ENCODE data around the gene MAP3K5. TPM values are rescaled to one million over a fixed set of nuclear protein-coding genes. Genes with fewer than 3 reads are reported as not detected.

Gene MAP3K5
- total and polyA plus RNA-seq, 2 donors (not counting 3 experiments of a cell fraction or from before 2014, with no cell fraction given) = 1.5 to 7.0 TPM

GRCh38 chr6:136604328-136604825, 187.9 kb downstream of the MAP3K5 start:
- POLR2A ChIA-PET = no interaction called here
- Histone ChIP-seq H3K4me2 (ENCODE audit: insufficient read depth, low read length) (no peak overlapping the region), H3K4me1 (ENCODE audit: control insufficient read depth, extremely low read depth, insufficient read depth, low read length) (peaks cover 26% of the 10 kb centered on the region), H3K27me3 (ENCODE audit: control insufficient read depth in 2 of 2, insufficient read depth in 2 of 2, low read length in 2 of 2) (no peaks in the 10 kb centered on the region), H3K4me3 (replicated peaks in 1 of 3; ENCODE audit: insufficient read depth in 1 of 3, low read depth in 1 of 3, low read length in 3 of 3) (no peak overlapping the region), H3K27ac (ENCODE audit: insufficient read depth, low read depth, low read length) (no peak overlapping the region), H3K36me3 (ENCODE audit: control insufficient read depth in 2 of 2, extremely low read depth in 1 of 2, insufficient read depth in 2 of 2, low read length in 2 of 2) (no peaks in the 10 kb centered on the region), H3K79me2 (ENCODE audit: control insufficient read depth, insufficient read depth, low read length) (no peaks in the 10 kb centered on the region), H3K9me3 (replicated peaks; ENCODE audit: control insufficient read depth, insufficient read depth, low read length) (no peaks in the 10 kb centered on the region), H4K20me1 (replicated peaks; ENCODE audit: control insufficient read depth, extremely low read depth, insufficient read depth, low read length) (no peaks in the 10 kb centered on the region), H3K9ac (replicated peaks; ENCODE audit: extremely low read depth, insufficient read depth, low read length) (no peak overlapping the region), H3K9me1 (replicated peaks; ENCODE audit: control insufficient read depth, extremely low read depth, insufficient read depth, low read length) (no peaks in the 10 kb centered on the region), H2AFZ (ENCODE audit: low read depth, low read length) (no peak overlapping the region)
- no peak for FAIRE-seq
- CTCF ChIA-PET = interaction anchor here (1.2 to 1.3 kb wide), 2 partner anchors 10 to 40 kb away, joined by 3 to 4 read pairs; no protein-coding TSS in a partner anchor
- no TSS peak for BruUV-seq (replicated peaks)
- intact Hi-C loops (cut with micrococcal nuclease) (no loop called here), dilution Hi-C loops (cut with MboI; ENCODE audit: extremely low pct_ligation_motif_present, low sequenced_read_pairs) (no loop called here)
- TF ChIP-seq EZH2 (IDR thresholded peaks at IDR 0.05; ENCODE audit: borderline replicate concordance, low read depth, low read length, severe bottlenecking) = no peak
- TF ChIP-seq POLR2AphosphoS5 (IDR thresholded peaks at IDR 0.05; ENCODE audit: insufficient read depth, low read depth, low read length) = no peak
- TF ChIP-seq, protein P1, sequence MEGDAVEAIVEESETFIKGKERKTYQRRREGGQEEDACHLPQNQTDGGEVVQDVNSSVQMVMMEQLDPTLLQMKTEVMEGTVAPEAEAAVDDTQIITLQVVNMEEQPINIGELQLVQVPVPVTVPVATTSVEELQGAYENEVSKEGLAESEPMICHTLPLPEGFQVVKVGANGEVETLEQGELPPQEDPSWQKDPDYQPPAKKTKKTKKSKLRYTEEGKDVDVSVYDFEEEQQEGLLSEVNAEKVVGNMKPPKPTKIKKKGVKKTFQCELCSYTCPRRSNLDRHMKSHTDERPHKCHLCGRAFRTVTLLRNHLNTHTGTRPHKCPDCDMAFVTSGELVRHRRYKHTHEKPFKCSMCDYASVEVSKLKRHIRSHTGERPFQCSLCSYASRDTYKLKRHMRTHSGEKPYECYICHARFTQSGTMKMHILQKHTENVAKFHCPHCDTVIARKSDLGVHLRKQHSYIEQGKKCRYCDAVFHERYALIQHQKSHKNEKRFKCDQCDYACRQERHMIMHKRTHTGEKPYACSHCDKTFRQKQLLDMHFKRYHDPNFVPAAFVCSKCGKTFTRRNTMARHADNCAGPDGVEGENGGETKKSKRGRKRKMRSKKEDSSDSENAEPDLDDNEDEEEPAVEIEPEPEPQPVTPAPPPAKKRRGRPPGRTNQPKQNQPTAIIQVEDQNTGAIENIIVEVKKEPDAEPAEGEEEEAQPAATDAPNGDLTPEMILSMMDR (IDR thresholded peaks at IDR 0.05; ENCODE audit: extremely low read depth in 1 of 2, insufficient read depth in 1 of 2, low read depth in 1 of 2, low read length in 2 of 2) = no peak
- TF ChIP-seq POLR2A (IDR thresholded peaks at IDR 0.05; ENCODE audit: low read depth, low read length) = no peak
- no peak for TF ChIP-seq MYC (IDR thresholded peaks at IDR 0.05; ENCODE audit: low read depth, low read length)
- TF ChIP-seq, protein P2, sequence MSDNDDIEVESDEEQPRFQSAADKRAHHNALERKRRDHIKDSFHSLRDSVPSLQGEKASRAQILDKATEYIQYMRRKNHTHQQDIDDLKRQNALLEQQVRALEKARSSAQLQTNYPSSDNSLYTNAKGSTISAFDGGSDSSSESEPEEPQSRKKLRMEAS (IDR thresholded peaks at IDR 0.05; ENCODE audit: insufficient read depth, insufficient read length) = no peak
- TF ChIP-seq FOS (IDR thresholded peaks at IDR 0.05; ENCODE audit: borderline replicate concordance, insufficient read depth, low read length) = no peak
- TF ChIP-seq GATA2 (IDR thresholded peaks at IDR 0.05; ENCODE audit: insufficient read depth, insufficient read length, low read depth, low read length) = no peak
- TF ChIP-seq JUN (IDR thresholded peaks at IDR 0.05; ENCODE audit: borderline replicate concordance, insufficient read depth, insufficient read length, low read depth) = no peak
- peak; percentile 74 for DNase-seq (ENCODE audit: low read depth, low spot score)

All from endothelial cell of umbilical vein (primary cell).